NCI-H774 (cell line): ENCODE results near the gene GREM2.

ENCODE experiments used
- DNase-seq: peaks from one replicate; lab custom pipeline; 2025; lab: John Stamatoyannopoulos, UW

GREM2 gene

GRCh38 chr1:240611619-240612480 lies at the start of gene GREM2:
Gene GREM2, minus strand, starts transcription at chr1:240612155. Its CDS starts 118,680 bp downstream, at chr1:240493475.
- peak; percentile 40 for DNase-seq

GRCh38 chr1:240658312-240658960 lies 46.5 kb upstream of the GREM2 start:
- DNase-seq, result no peak

- DNase-seq, result no peak
Measured at GRCh38 chr1:240656531-240656930, 44.6 kb upstream of the GREM2 start.

GRCh38 chr1:240652961-240653409 lies 41.0 kb upstream of the GREM2 start:
- no peak for DNase-seq

- no peak for DNase-seq
Measured at GRCh38 chr1:240652549-240652948, 40.6 kb upstream of the GREM2 start.

GRCh38 chr1:240650877-240651276 lies 38.9 kb upstream of the GREM2 start:
- no peak for DNase-seq

GRCh38 chr1:240649733-240650721 lies 38.1 kb upstream of the GREM2 start:
- DNase-seq, result no peak

- DNase-seq, result no peak
Measured at GRCh38 chr1:240646571-240647240, 34.8 kb upstream of the GREM2 start.

GRCh38 chr1:240644732-240645131 lies 32.8 kb upstream of the GREM2 start:
- no peak for DNase-seq

- DNase-seq, result no peak
Measured at GRCh38 chr1:240635466-240636256, 23.7 kb upstream of the GREM2 start.

- DNase-seq, result no peak
Measured at GRCh38 chr1:240630409-240630808, 18.5 kb upstream of the GREM2 start.

GRCh38 chr1:240621249-240621648 lies 9.3 kb upstream of the GREM2 start:
- DNase-seq, result no peak

GRCh38 chr1:240619906-240620621 lies 8.1 kb upstream of the GREM2 start:
- DNase-seq, result no peak

GRCh38 chr1:240619357-240619756 lies 7.4 kb upstream of the GREM2 start:
- no peak for DNase-seq

GRCh38 chr1:240618946-240619345 lies 7.0 kb upstream of the GREM2 start:
- DNase-seq, result no peak

- DNase-seq, result no peak
Measured at GRCh38 chr1:240616018-240616417, 4.1 kb upstream of the GREM2 start.

- DNase-seq, result no peak
Measured at GRCh38 chr1:240613356-240614142, 1.6 kb upstream of the GREM2 start.

- DNase-seq, result no peak
Measured at GRCh38 chr1:240612811-240613210, 856 bp upstream of the GREM2 start.

- no peak for DNase-seq
Measured at GRCh38 chr1:240611228-240611618, 732 bp downstream of the GREM2 start.
